KOPT-K1 (cell line): ENCODE data around the gene PRKG2.

ENCODE experiments used
- H3K27ac ChIP-seq: fragments of 200-600 bp; sonication (generic); 2 replicates; pipeline ENCODE4 v1.5.1; 2016; ENCODE audit warnings: antibody characterized with exemption, mild to moderate bottlenecking, low read depth, low read length; ENCODE audit not compliant: poor library complexity, severe bottlenecking
- H3K36me3 ChIP-seq: fragments of 200-600 bp; sonication (generic); 2 replicates; pipeline ENCODE4 v1.5.1; 2017; ENCODE audit warnings: antibody characterized with exemption, mild to moderate bottlenecking, low read length, moderate library complexity; ENCODE audit not compliant: insufficient read depth
- H3K9me3 ChIP-seq: fragments of 200-600 bp; sonication (generic); 2 replicates; pipeline ENCODE4 v1.5.1; 2017; ENCODE audit warnings: antibody characterized with exemption, low read length, mild to moderate bottlenecking; ENCODE audit not compliant: insufficient read depth, poor library complexity, severe bottlenecking

Gene PRKG2

DNA sequence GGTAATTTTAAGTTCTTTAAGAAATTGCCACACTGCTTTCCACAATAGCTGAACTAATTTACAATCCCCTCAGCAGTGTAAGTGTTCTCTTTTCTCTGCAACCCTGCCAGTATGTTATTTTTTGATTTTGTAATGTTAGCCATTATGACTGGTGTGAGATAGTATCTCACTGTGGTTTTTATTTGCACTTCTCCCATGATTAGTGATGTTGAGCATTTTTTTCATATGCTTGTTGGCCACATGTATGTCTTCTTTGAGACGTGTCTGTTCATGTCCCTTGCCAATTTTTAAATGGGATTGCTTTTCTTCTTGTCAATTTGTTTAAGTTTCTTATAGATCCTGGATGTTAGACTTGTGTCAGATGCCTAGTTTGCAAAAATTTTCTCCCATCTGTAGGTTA, 98.5 kb downstream of the PRKG2 start:
- Histone ChIP-seq H3K36me3 (no peaks in the 10 kb centered on the region), H3K27ac (no peak overlapping the region), H3K9me3 (no peaks in the 10 kb centered on the region)

DNA sequence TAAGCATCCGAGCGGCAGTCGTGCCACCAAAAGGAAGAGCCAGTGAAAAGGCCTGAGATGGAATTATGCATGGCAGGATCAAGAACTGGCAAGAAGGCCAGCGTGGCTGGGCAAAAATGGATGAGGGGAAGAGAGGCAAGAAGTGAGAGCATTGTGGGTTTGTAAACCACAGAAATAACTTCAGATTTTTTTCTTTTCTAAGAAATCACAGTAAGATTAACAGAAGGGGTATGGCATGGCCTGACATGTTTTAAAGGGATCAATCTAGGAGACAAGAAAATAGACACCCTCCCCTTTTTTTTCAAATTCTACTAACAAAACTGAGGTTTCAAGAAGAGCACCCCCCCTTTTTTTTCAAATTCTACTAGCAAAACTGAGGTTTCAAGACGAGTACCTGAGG, 102.0 kb downstream of the PRKG2 start:
- H3K27ac ChIP-seq: no peak overlapping the region
- no peaks in the 10 kb centered on the region for H3K36me3 ChIP-seq
- no peaks in the 10 kb centered on the region for H3K9me3 ChIP-seq

DNA sequence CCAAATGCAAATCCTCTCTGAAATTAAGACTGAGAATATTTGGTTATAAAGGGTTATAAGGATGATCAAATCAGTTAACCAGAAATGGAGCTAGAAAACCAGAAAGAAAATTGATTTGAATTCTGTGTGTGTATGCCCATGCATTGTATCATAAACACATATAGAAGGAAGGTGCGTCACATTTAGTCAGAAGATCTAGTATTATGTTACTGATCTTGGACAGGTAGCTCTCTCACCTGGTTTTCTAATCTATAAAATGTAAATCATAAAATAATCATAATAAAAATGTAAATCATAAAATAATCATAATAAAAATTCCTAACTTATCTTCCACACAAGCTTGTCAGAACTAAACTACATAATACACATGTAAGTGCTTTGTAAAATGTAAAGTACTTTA, 105.7 kb downstream of the PRKG2 start:
- Histone ChIP-seq H3K36me3 (no peaks in the 10 kb centered on the region), H3K9me3 (no peaks in the 10 kb centered on the region), H3K27ac (no peak overlapping the region)

DNA sequence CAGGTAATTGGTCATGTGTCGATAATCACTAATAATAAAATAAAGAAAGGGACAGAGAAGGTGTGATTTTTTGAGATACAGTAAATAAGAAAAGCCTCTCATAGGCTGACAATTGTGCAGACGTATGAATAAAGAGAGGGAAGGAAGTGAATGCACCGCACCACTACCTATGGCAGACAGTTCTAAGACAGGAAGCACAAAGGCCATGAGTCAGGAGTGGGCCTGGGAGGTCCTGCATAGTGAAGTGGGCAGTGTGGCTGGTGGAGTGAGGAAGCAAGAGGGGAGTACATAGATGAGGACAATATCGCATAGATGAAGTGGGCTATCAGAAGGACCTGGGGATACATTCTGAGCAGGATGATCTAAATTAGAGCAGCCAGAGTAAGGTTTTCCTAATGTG, 108.9 kb downstream of the PRKG2 start:
- no peak overlapping the region for H3K27ac ChIP-seq
- H3K9me3 ChIP-seq: no peaks in the 10 kb centered on the region
- H3K36me3 ChIP-seq: no peaks in the 10 kb centered on the region

DNA sequence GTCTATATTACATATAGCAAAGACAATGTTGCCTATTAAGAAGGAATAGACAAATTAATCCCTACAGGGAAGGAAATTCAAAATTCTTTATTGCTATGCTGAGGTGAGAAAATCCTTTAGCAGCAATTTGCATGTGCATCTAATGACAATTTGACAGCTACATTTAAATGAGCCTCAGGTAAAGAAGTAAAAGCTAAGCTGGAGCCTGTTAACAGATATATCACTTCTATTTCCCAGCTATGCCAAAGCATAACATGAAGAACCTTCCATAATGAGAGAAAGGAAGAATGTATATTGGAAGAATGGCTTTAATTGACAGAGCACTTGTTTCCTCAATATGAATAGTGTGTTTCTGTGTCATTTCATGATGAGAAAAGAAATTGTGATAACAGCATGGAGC, 112.9 kb downstream of the PRKG2 start:
- Histone ChIP-seq H3K9me3 (no peaks in the 10 kb centered on the region), H3K27ac (no peak overlapping the region), H3K36me3 (no peaks in the 10 kb centered on the region)

DNA sequence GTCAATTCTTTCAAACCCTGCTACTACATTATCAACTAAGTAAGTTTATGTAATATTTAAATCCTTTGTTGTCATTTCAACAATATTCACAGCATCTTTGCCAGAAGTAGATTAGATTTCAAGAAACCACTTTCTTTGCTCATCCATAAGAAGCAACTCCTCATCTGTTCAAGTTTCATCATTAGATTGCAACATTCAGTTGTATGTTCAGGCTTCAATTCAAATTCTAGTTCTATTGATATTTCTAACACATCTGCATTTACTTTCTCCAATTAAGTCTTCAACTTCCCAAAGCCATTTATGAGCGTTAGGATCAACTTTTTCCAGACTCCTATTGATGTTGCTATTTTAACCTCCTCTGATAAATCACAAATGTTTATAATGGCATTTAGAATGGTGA, 118.5 kb downstream of the PRKG2 start:
- H3K36me3 ChIP-seq: no peaks in the 10 kb centered on the region
- H3K9me3 ChIP-seq: no peaks in the 10 kb centered on the region
- no peak overlapping the region for H3K27ac ChIP-seq

DNA sequence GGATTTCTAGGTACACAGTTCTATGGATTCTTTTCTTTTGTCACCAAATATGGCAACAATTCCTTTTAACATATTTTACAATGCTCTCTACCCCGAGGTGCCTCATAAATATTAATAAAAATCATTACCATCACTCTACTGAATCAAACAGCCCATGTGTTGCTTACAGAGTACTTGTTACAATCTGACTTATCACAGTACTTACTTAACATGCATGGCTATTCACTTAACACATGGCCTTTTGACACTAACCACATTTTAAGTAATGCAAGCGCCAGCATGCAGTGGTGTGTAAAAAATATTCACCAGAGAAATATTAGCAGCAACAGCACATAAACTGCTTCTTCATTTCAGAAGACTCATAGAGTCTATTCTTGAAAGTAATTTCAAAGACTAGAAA, 119.6 kb downstream of the PRKG2 start:
- Histone ChIP-seq H3K27ac (no peak overlapping the region), H3K9me3 (no peaks in the 10 kb centered on the region), H3K36me3 (no peaks in the 10 kb centered on the region)

DNA sequence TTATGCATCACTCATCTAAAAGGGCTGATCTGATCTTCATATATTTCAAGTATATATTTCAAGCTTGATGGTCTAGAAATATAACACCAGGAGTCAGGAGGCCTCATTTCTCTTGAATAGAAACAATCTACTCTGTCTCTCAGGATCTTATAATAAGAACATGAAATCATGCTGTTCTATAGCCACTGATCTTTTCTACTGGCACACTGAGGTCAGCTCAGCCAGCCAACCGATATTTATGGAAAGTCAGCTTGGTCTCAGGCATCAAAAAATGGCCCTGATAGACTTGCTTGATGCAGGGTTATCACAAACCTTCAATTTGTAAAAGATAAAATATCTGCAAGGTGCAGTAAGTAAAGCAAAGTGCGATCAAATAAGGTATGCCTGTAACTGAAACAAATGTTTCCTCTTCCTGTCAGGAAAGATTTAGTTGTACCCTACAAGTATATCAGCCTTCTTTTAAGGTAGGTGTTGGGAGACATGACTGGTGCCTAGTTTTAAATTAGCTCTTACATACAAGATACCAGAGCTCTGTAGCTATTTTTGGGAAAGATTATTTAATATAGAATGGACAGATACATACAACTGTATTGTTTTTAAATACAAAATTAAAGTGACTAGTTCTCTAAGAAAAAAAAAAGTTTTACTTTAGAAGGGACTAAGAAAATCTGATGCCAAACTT, 121.2 kb downstream of the PRKG2 start:
- no peak overlapping the region for H3K27ac ChIP-seq

DNA sequence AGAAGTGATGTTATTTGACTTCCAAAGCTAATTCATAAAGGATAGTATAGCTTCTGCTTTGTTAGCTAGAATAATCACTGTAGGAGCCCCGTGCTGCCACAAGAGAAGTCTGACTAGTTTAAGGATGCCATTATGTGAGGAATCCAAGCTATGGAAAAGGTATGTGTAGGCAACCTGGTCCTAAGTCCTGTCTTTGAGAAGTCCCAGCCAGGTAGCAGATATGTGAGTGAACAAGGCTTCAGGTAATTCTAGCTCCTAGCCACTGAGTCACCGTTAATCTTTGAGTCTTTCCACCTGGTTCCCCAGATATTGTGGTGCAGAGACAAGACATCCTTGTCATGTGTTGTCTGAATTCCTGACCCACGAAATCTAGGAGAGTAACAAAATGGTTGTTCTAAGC, 129.0 kb downstream of the PRKG2 start:
- no peaks in the 10 kb centered on the region for H3K9me3 ChIP-seq
- no peaks in the 10 kb centered on the region for H3K36me3 ChIP-seq
- H3K27ac ChIP-seq: no peak overlapping the region

More for the DNA sequence above, 121.2 kb downstream of the PRKG2 start:
- H3K36me3 ChIP-seq: no peaks in the 10 kb centered on the region
- H3K9me3 ChIP-seq: no peaks in the 10 kb centered on the region

DNA sequence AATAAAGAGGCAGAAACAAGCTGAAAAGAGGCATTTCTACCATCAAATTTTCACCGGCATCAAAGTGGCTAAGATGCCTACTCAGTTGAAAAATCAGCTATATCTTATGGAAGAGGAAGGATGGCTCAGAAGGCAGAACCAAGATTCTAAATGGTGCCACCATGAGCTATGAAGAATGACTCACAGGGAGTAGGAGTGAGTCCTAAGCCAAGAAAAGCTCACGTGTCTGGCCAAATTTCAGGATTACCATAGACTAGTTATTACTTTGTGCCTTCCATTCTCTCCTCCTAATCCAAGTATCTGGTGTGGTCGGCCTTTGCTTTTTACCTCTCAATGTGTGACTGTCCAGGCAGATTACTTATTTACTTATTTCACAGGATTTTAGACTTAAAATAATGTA, 129.7 kb downstream of the PRKG2 start:
- no peaks in the 10 kb centered on the region for H3K9me3 ChIP-seq
- H3K36me3 ChIP-seq: no peaks in the 10 kb centered on the region
- no peak overlapping the region for H3K27ac ChIP-seq

DNA sequence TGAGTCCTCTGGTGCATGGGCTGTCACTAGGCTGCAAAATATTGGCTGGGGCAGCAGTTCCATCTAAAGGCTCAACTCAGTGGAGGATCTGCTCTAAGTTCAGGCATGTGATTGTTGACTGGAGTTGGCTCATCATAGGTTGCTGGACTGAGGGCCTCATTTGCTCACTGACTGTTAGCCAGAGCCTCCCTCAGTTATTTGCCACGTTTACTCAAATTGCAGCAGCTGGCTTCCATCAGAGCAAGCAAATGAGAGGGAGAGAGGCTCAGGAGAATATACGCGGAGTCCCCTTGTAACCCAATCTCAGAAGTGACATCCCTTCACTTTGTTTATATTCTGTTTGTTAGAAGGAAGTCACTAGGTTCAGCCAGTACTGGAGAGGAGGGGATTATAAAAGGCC, 130.4 kb downstream of the PRKG2 start:
- H3K9me3 ChIP-seq: no peaks in the 10 kb centered on the region
- H3K27ac ChIP-seq: no peak overlapping the region
- H3K36me3 ChIP-seq: no peaks in the 10 kb centered on the region

DNA sequence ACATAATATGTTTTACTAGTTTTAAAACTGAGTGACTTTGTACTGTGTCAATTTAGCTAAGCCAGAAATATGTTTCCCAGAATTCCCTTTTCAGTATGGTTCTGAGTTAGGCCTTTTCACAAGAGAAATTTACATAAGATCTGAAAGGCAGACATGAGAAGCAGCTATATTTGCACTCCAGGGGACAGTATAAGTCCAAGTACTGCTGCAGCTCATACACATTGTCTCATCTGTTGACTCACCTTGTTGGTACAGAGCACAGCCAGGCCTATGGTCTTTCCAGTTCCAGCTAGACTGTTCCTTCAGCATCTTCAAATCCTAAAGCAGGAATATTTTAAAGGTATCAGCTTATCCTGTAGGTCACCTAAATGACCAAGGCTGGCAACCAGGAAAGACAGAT, 131.0 kb downstream of the PRKG2 start:
- Histone ChIP-seq H3K36me3 (no peaks in the 10 kb centered on the region), H3K27ac (no peak overlapping the region), H3K9me3 (no peaks in the 10 kb centered on the region)

DNA sequence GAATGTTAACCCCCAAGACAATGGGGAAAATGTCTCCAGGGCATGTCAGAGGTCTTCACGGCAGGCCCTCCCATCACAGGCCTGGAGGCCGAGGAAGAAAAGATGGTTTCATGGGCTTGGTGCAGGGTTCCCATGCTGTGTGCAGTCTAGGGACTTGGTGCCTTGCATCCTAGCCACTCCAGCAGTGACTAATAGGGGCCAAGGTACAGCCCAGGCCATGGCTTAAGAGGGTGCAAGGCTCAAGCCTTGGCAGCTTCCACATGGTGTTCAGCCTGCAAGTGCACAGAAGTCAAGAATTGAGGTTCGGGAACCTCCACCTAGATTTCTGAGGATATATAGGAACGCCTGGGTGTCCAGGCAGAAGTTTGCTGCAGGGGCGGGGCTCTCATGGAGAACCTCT, 133.9 kb downstream of the PRKG2 start:
- Histone ChIP-seq H3K27ac (no peak overlapping the region), H3K9me3 (no peaks in the 10 kb centered on the region)

DNA sequence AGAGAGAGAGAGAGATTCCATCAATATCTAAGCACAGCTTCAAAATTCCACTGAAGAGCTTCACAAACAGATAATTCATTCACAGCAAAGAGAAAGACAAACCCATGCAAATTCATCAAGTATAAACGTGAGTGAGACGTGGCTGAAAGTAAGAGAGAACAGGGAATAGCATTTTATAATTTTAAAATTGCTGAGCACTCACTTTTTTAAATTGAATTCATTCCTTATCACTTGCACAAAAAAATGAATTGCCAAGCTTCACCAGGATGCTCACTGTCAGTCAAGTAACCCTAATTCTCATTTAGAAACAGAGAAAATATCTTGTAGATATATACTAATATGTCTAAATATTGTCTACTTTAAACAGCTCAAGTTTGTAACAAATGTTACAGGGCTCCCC, 144.0 kb downstream of the PRKG2 start:
- Histone ChIP-seq H3K36me3 (no peaks in the 10 kb centered on the region), H3K27ac (no peak overlapping the region), H3K9me3 (no peaks in the 10 kb centered on the region)

More for the DNA sequence above, 133.9 kb downstream of the PRKG2 start:
- no peaks in the 10 kb centered on the region for H3K36me3 ChIP-seq

DNA sequence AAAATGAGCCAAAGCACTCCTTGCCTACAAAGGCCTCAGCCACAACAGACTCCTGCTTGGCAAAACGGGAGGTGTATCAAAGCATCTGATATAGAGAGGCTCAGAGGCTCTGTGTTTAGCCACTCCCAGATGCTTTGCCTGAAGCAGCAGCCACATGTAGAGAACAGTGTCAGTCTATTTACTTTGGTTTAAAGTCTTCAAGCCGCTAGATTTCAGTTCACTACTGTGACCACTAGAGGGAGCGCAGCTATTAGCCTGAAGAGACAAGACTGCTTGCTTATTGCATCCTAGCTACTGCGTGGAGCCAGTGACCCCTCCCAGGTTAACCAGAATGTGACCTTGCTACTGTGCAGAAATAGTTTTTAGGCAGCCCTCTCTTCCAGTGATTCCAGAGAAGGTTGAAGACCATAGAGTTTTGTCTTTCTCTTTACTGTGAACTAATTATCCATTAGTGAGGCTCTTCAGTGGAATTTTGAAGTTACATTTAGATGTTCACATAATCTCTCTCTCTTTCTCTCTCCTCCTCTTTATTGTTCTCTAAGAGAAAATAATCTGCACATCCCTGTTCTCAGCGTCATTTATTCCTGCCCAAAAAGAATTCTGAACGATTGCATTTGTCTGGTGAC, 145.2 kb downstream of the PRKG2 start:
- H3K36me3 ChIP-seq: no peaks in the 10 kb centered on the region
- no peak overlapping the region for H3K27ac ChIP-seq
- no peaks in the 10 kb centered on the region for H3K9me3 ChIP-seq

DNA sequence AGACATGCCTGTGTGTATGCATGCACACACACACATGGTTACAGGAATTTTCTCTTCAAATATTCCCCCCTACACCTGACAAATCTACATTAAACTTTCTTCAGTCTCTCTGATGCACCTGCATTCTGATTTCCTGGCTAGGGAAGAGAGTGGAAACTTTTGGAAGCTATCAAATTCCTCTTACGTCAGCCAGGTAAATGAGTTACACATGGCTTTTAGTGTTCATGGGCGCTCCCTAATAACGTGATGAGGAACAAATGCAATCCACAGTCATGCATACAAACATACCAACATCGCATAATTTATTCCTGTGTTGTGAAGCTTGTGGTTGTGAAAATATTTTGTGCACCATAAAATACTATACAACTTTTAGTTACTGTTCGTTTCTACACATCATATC, 149.6 kb downstream of the PRKG2 start:
- Histone ChIP-seq H3K9me3 (no peaks in the 10 kb centered on the region), H3K36me3 (no peaks in the 10 kb centered on the region), H3K27ac (no peak overlapping the region)
